ENCODE data around the gene RNASE3.
"Not testable (repeated sequence)": the region's sequence is repeated elsewhere in the genome, so short reads cannot be mapped to it uniquely, and the experiment has no call there.

The RNASE3 gene

DNA sequence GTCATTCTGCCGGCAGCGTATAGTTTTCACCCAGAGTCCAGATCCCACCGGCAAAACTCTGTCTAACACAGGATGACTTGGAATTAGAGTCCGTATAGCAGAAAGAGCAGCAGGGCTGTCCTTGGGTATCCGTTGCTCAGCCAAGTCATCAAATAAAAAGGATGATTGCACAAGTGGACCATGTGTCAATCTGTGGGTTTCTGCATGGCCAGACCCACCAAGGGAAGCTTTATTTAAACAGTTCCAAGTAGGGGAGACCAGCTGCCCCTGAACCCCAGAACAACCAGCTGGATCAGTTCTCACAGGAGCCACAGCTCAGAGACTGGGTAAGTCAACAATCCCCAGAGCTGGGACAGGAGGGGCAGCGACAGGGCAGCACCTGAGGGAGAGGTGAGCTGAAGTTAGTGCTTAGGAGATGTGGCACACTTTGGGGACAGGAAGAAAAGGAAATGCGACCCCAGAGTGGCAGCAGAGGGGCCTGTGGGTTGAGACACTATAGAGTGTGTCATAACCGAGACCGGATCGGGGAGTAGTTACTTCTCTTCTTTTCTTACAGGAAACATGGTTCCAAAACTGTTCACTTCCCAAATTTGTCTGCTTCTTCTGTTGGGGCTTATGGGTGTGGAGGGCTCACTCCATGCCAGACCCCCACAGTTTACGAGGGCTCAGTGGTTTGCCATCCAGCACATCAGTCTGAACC, at the start of gene RNASE3:
Gene RNASE3, plus strand, starts transcription at position 260 of the 700 bp plus-strand sequence. Its CDS starts 302 bp downstream, at position 562.
- DNase-seq = peak in 1 of 3 donors; percentile 23

DNA sequence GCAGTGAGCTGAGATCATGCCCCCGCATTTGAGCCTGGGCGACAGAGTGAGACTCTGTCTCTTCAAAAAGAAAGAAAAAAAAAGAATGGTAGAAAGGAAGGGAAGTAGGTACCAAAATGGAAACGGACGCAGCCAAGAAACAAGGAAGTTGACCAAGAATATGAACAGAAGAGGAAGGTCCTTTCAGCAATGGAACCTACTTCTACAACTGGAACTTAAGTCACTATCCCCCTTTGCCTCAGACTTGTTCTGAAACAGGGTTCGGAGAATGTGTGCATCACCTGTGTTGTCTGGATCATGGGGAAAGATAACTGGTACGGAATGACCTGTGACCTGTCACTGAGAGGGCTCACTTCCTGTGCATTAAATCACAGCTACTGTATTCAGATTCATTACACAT, 44.6 kb upstream of the RNASE3 start:
- DNase-seq = peak; percentile 35 to 62 (median 61)

- peak; percentile 78 to 89 (median 87) for DNase-seq
These were observed 42.8 kb upstream of the RNASE3 start for GRCh38 chr14:20848316-20848954.

- DNase-seq = no peak
These were observed 42.1 kb upstream of the RNASE3 start for GRCh38 chr14:20848955-20849570.

- DNase-seq = no peak
These were observed 38.1 kb upstream of the RNASE3 start for GRCh38 chr14:20853042-20853441.

DNA sequence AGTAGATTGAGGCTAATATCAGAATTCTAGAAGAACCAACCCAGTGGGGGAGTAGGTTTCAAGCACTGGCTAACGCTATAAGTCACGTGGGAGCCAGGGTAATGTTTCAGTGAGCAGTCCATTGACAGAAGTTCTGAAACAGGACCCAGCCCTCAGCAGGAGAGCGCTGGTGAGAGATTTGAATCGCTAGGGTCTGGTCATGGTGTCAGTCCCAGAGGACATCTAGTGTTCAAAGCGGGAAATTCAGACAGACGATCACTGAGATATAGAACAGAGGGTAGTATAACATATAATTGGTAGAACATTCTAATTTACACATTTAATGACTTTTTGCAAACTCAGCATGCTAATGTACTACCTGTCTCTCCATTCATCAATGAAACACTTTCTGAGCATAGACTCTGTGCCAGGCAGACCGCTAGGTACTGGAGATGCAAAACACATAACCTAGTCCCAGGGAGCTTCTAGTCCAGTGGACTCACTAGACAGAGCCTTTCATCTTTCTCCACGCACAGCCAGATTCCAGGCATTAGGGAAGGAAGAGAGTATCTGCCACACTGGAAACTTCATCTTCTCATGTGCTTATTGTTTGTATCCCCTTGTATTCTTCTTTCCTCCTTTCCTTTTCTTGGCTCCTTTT, 35.4 kb upstream of the RNASE3 start:
- DNase-seq = peak; percentile 84 to 91 (median 88)

GRCh38 chr14:20857207-20857606, 34.0 kb upstream of the RNASE3 start:
- no peak for DNase-seq

- peak; percentile 79 to 90 (median 89) for DNase-seq
These were observed 33.4 kb upstream of the RNASE3 start for GRCh38 chr14:20857630-20858261.

DNA sequence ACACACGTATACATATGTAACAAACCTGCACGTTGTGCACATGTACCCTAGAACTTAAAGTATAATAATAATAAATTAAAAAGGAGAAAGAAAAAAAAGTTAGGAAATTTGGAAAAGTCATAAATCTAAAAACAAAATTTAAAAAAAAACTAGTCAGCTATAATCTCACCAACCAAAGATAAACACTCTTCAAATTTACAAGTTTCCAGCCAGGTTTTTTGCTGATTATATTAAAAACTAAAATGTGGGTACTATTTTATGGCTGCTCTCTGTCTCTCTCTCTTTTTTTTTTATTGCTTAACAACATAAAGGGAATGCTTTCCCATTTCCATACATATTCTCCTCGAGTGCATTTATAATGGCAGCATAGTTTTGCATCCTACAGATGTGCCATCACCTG, 25.0 kb upstream of the RNASE3 start:
- no peak for DNase-seq

- peak; percentile 38 to 45 (median 42) for DNase-seq
These were observed 24.2 kb upstream of the RNASE3 start for GRCh38 chr14:20866963-20867362.

DNA sequence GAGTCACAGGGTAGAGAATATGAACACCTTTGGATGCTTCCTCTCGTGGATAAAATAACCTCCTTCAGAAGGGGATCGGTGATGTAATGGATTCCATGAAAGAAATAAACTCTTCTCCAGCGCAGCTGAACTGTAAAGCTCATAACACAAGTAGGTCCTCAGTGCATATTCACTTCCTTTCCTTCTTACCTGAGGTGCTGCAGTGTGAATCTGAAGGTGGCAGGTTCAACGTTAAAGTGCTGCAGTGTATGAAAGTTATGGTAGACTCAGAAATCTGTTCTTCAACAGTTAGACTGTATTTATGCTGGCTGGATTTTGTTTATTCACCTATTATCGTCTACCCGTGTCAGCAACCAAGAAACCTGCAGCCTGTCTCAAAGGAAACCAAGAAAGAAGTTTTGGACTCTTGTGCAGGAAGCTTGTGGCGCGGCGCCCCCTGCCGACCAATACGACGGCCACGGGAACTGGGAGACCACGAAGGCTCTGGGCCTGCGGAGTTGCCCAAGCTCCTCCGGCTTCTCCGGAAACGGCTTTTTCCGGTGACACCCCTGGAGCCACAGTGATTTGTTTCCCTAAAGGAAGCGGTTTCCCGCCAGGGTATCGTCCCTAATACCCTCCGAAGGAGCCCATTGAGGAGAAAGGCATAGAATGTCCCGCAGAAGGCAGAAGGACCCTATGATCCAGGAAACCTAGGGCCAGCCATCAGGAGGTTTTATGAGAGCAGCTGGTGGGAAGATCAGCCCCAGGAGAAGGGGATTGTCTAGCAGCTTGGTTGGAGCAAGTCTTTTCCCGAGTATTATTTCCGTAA, 17.6 kb upstream of the RNASE3 start:
- DNase-seq = peak; percentile 86 to 92 (median 90)

GRCh38 chr14:20877016-20877415, 14.2 kb upstream of the RNASE3 start:
- no peak for DNase-seq

DNA sequence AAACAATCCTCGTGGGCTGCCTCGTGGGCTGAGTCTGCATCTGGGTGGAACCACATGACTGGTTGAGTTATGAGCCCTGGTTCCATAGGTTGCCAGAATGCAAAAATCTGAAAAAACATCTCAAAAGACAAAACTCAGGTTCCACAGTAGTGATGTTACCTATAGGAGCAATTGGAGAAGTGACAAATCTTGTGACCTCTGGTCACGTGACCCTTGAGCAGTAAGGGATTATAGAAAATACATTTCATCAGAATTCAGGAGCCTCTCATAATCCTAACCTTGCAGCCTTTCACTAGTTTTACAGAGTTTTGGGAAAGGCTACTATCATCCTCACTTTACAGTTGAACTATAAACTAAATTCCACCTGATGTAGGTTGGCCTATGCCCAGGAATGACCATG, 12.5 kb upstream of the RNASE3 start:
- DNase-seq = no peak

DNA sequence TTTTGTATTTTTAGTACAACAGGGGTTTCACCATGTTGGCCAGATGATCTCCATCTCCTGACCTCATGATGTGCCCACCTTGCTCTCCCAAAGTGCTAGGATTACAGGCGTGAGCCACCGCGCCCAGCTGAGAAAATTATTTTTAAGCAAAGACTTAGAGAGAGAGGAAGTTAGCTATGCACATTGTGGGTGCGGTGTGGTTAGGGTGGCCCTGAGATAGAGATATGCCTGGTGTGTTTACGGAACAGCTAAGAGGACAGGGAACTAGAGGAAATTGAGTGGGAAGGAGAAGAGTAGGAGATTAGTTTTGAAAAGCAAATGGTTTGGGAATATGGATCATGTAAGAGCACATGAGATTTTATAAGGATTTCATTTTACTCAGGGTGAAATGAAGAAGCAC, 10.0 kb upstream of the RNASE3 start:
- peak; percentile 40 to 58 (median 50) for DNase-seq

- DNase-seq = not testable (repeated sequence)
These were observed 8.4 kb upstream of the RNASE3 start for GRCh38 chr14:20882787-20883186.

DNA sequence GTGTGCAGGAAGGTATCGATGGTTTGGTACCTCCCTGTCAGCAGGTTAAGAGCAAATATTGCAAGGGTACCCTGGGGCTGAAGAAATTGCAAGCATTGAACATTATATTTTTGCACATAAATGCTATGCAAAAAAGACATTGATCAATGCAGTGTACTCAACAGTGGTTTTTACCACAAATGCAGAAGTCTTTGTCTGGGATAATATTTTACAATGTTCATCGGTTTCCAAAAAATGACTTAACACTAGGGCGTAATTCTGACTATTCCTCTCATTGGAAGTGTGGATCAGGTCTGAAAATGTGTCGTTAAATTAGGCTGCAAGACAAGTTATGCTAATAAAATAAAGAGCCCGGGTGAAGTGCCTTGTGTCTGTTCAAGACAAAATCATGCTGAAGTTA, 2.8 kb upstream of the RNASE3 start:
- DNase-seq = not testable (repeated sequence)

DNA sequence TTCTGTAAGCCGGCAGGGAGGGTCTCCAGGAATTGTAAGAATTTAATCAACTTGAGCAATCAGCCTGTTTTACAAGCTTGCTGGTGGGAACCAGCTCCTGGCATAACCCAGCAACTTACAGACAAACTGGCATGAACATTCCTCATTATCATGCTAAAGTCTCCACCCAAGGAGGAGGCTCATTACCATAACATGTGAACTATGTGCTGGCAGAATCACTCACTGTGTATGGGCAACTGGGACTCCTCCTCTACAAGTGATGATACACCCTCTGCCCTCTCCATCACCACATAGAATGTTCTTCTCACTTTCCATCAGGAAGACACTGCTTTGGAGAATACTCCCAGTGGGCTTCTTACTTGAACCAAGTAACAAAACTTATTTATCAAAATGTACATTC, 4.1 kb downstream of the RNASE3 start:
- DNase-seq = not testable (repeated sequence)

GRCh38 chr14:20904393-20905029, 13.3 kb downstream of the RNASE3 start:
- DNase-seq = peak in 1 of 3 donors; percentile 9

GRCh38 chr14:20905676-20906075, 14.5 kb downstream of the RNASE3 start:
- DNase-seq = peak in 2 of 3 donors; percentile 35 to 42

GRCh38 chr14:20907214-20907613, 16.0 kb downstream of the RNASE3 start:
- no peak for DNase-seq

DNA sequence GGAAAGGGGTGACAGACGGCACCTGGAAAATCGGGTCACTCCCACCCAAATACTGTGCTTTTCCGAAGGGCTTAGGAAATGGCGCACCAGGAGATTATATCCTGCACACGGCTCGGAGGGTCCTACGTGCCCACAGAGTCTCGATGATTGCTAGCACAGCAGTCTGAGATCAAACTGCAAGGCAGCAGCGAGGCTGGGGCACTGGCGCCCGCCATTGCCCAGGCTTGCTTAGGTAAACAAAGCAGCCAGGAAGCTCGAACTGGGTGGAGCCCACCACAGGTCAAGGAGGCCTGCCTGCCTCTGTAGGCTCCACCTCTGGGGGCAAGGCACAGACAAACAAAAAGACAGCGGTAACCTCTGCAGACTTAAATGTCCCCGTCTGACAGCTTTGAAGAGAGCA, 19.6 kb downstream of the RNASE3 start:
- not testable (repeated sequence) for DNase-seq
